ENCODE data around the gene NFIX.

The NFIX gene

GRCh38 chr19:13078897-13079541 is 83.7 kb downstream of the NFIX start:
- DNase-seq, result no peak

GRCh38 chr19:13079542-13079986 is 84.3 kb downstream of the NFIX start:
- no peak for DNase-seq

- no peak for DNase-seq
These were observed 87.1 kb downstream of the NFIX start for GRCh38 chr19:13082192-13083007.

- no peak for DNase-seq
These were observed 87.7 kb downstream of the NFIX start for GRCh38 chr19:13083008-13083404.

- DNase-seq, result no peak
These were observed 88.4 kb downstream of the NFIX start for GRCh38 chr19:13083627-13084026.

- DNase-seq, result peak; percentile 31
These were observed 90.4 kb downstream of the NFIX start for GRCh38 chr19:13085666-13086065.

GRCh38 chr19:13086341-13086740 is 91.1 kb downstream of the NFIX start:
- no peak for DNase-seq

- no peak for DNase-seq
These were observed 92.0 kb downstream of the NFIX start for GRCh38 chr19:13087295-13087694.

- no peak for DNase-seq
These were observed 92.7 kb downstream of the NFIX start for GRCh38 chr19:13087795-13088537.

GRCh38 chr19:13089139-13089856 is 94.0 kb downstream of the NFIX start:
- no peak for DNase-seq

GRCh38 chr19:13089857-13090507 is 94.7 kb downstream of the NFIX start:
- no peak for DNase-seq

GRCh38 chr19:13090511-13091231 is 95.4 kb downstream of the NFIX start:
- DNase-seq, result no peak

- no peak for DNase-seq
These were observed 96.3 kb downstream of the NFIX start for GRCh38 chr19:13091400-13092157.

GRCh38 chr19:13092158-13092543 is 96.9 kb downstream of the NFIX start:
- no peak for DNase-seq

- DNase-seq, result no peak
These were observed 97.4 kb downstream of the NFIX start for GRCh38 chr19:13092606-13093235.

GRCh38 chr19:13093407-13094105 is 98.3 kb downstream of the NFIX start:
- peak; percentile 88 for DNase-seq

- no peak for DNase-seq
These were observed 98.8 kb downstream of the NFIX start for GRCh38 chr19:13094106-13094504.

- no peak for DNase-seq
These were observed 99.6 kb downstream of the NFIX start for GRCh38 chr19:13094771-13095392.

GRCh38 chr19:13095393-13095784 is 100.1 kb downstream of the NFIX start:
- DNase-seq, result no peak
